HepG2 (cell line): ENCODE results near the gene SH3PXD2A.

ENCODE experiments used
- BRF2 ChIP-seq: sonication (generic); formaldehyde crosslinking; IDR thresholded peaks from 2 replicates; pipeline ENCODE4 v1.8.1; 2022; ENCODE audit warnings: mild to moderate bottlenecking, missing genetic modification reagents
- CTCF ChIP-seq: sonication (generic); formaldehyde crosslinking; IDR thresholded peaks from 2 replicates; pipeline ENCODE4 v1.5.0; 2020; ENCODE audit warnings: mild to moderate bottlenecking, missing genetic modification reagents, moderate library complexity
- MAX ChIP-seq: IDR thresholded peaks from 2 replicates; pipeline ENCODE4 v1.6.1; 2012; ENCODE audit warnings: inconsistent platforms
- PTBP1 ChIP-seq: fragments of 200-400 bp; formaldehyde crosslinking; IDR thresholded peaks from 2 replicates; pipeline ENCODE4 v1.6.1; 2018; ENCODE audit warnings: low read length, low read depth; ENCODE audit not compliant: poor library complexity, severe bottlenecking
- TSC22D2 ChIP-seq: sonication (generic); formaldehyde crosslinking; IDR thresholded peaks from 2 replicates; pipeline ENCODE4 v1.5.1; 2020; ENCODE audit warnings: missing genetic modification reagents, mild to moderate bottlenecking, borderline replicate concordance
- ZBTB14 ChIP-seq: sonication (generic); formaldehyde crosslinking; IDR thresholded peaks from 2 replicates; pipeline ENCODE4 v1.4.0; 2020; ENCODE audit warnings: missing genetic modification reagents
- ZNF512B ChIP-seq: sonication (generic); formaldehyde crosslinking; IDR thresholded peaks from 2 replicates; pipeline ENCODE4 v1.5.1; 2020; ENCODE audit warnings: missing genetic modification reagents, mild to moderate bottlenecking, borderline replicate concordance
- TF ChIP-seq, protein P1 (sequence below): sonication (generic); formaldehyde crosslinking; IDR thresholded peaks from 2 replicates; pipeline ENCODE4 v1.5.0; 2020; ENCODE audit warnings: missing genetic modification reagents

GRCh38 chr10:103576862-103577261 is 278.5 kb downstream of the SH3PXD2A start:
- TF ChIP-seq ZBTB14 (CRISPR knock-in tag) (no peak), PTBP1 (no peak), BRF2 (CRISPR knock-in tag) (no peak), MAX (peak; percentile 57), TSC22D2 (CRISPR knock-in tag) (no peak), ZNF512B (CRISPR knock-in tag) (0 out of 2 replicates have a peak, but pooled peaks have one; percentile 62), CTCF (CRISPR knock-in tag) (peak; percentile 32; the same call in 1 of the 2 replicates)
- TF ChIP-seq, protein P1, sequence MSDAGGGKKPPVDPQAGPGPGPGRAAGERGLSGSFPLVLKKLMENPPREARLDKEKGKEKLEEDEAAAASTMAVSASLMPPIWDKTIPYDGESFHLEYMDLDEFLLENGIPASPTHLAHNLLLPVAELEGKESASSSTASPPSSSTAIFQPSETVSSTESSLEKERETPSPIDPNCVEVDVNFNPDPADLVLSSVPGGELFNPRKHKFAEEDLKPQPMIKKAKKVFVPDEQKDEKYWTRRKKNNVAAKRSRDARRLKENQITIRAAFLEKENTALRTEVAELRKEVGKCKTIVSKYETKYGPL (CRISPR knock-in tag): no peak
